SKM-1 treated with dmso at 0.1 percent for 144 hours (cell line): ENCODE data around the gene SETX.

Source experiments
- DNase-seq: peaks from one replicate; lab custom pipeline; 2025; ENCODE audit not compliant: unreplicated experiment; lab: John Stamatoyannopoulos, UW

SETX gene

GRCh38 chr9:132218208-132218607 lies 136.6 kb downstream of the SETX start:
- DNase-seq: no peak

DNA sequence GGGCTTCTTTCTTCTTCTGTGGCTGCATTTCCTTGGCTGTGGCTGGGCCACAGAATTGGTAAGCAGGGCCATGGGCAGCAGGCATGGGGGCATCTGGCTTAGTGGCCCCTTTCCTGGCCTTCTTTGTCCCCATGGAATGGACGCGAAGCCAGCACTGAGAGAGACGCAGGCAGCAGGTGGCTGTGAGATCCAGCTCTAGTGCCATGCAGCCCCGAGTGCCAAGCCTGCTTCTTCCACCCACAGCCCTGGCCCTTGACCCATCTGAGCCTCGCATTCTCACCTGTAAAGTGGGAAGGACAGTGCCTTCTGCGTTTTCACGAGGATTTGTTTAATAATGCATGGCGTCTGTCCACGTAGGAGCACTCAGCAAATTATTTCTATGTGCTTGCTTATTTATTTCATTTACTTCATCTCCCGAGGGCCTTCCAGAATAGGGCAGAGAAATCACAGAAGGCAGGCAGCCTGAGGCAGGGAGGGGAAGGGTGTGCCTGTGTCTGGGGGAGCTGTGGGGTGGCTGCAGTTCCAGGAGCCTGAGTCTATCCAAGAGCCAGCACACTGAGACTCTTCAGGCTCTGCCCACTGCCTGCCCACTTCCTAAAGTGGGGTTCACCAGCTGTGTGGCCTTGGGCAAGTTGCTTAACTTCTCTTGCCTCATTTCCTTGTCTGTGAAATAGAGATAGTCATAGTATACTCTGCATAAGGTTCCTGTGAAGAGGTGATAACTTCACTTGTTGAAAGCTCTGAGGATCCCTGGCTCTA lies 137.7 kb downstream of the SETX start:
- DNase-seq: peak; percentile 89

DNA sequence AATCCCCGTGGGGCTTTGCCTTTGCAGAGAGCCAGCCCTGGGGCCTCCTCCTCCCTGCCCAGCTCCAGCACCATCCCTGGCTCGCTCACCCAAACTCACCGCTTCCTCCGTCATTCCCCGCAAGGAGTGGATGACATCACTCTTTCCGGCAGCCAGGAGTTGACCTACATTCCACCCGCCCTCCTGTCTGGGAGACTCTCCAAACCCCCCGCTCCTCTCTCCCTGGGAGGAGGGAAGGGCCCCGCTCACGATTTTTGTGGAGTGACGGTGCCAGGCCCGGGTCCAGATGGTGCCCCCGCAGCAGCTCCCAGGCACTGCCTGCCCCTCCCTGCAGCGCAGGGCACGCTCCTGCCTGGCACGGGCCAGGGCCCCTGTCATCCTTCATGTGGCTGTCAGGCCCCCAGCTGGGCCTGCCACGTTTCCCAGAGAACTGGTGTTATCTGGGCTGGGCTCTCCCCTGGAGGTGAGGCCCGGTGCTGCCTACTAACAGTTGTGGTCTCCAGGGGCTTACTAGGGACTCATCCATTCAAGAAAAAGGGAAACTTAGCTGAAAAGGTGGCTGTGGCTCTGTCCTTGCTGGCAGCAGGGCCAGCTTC lies 140.7 kb downstream of the SETX start:
- no peak for DNase-seq

- no peak for DNase-seq
Observed at GRCh38 chr9:132211570-132211969, 143.2 kb downstream of the SETX start.
